ENCODE measurements around the gene SMG6. TPM values are rescaled to one million over a fixed set of nuclear protein-coding genes. Genes with fewer than 3 reads are reported as not detected.
"Not testable (repeated sequence)": the region's sequence is repeated elsewhere in the genome, so short reads cannot be mapped to it uniquely, and the experiment has no call there.

Gene SMG6
- total RNA-seq, 1 experiment from 2014 or later: 28.6 TPM

GRCh38 chr17:2202302-2202995, 101.1 kb downstream of the SMG6 start:
- Histone ChIP-seq H3T11ph (ENCODE audit: low read length) (no peak overlapping the region), H3K27ac (ENCODE audit: insufficient read length, low read depth, low read length) (no peak overlapping the region), H2AFZ (ENCODE audit: low read length) (no peak overlapping the region), H3K14ac (ENCODE audit: insufficient read depth, low read length) (no peak overlapping the region), H3K4me1 (ENCODE audit: insufficient read depth, low read length) (no peaks in the 10 kb centered on the region), H2BK15ac (ENCODE audit: low read depth, low read length) (no peak overlapping the region), H2AK5ac (ENCODE audit: insufficient read length, low read length) (no peak overlapping the region), H3K79me1 (ENCODE audit: insufficient read depth, low read depth, low read length, poor library complexity, severe bottlenecking) (no peaks in the 10 kb centered on the region), H4K20me1 (ENCODE audit: control insufficient read depth, insufficient read depth, insufficient read length) (no peaks in the 10 kb centered on the region), H3K9me3 (ENCODE audit: control insufficient read depth, low read depth, low read length) (no peaks in the 10 kb centered on the region), H2BK20ac (ENCODE audit: low read depth, low read length, poor library complexity, severe bottlenecking) (no peak overlapping the region), H3K18ac (ENCODE audit: insufficient read length, low read depth, low read length) (no peak overlapping the region), H3K4me2 (ENCODE audit: insufficient read depth, insufficient read length, low read length) (no peak overlapping the region), H3K9ac (ENCODE audit: extremely low read depth, insufficient read length, low read length) (no peak overlapping the region), H3K56ac (ENCODE audit: insufficient read length, low read depth, low read length) (no peak overlapping the region), H4K5ac (ENCODE audit: insufficient read length, low read depth, low read length) (no peak overlapping the region), H4K91ac (ENCODE audit: insufficient read length, low read depth, low read length) (no peak overlapping the region), H2BK12ac (ENCODE audit: insufficient read length, low read depth, low read length) (no peak overlapping the region), H3K23ac (ENCODE audit: insufficient read length, low read depth, low read length) (no peak overlapping the region), H3K4ac (ENCODE audit: low read depth, low read length) (no peak overlapping the region), H2BK5ac (ENCODE audit: insufficient read length, low read length) (no peak overlapping the region), H3K23me2 (ENCODE audit: insufficient read length, low read depth, low read length, poor library complexity, severe bottlenecking) (no peaks in the 10 kb centered on the region), H3K79me2 (ENCODE audit: insufficient read depth, low read length) (no peaks in the 10 kb centered on the region), H3K27me3 (ENCODE audit: insufficient read depth, low read length) (no peaks in the 10 kb centered on the region), H4K8ac (replicated peaks; ENCODE audit: insufficient read length, low read depth, low read length) (no peak overlapping the region), H2BK120ac (ENCODE audit: low read depth, low read length, poor library complexity, severe bottlenecking) (no peak overlapping the region)
- Mint-ChIP-seq H3K36me3 (ENCODE audit: insufficient read depth in 1 of 3, low read depth in 3 of 3) (no peaks in the 10 kb centered on the region), H3K4me1 (no peaks in the 10 kb centered on the region), H3K27ac (no peak overlapping the region), H3K27me3 (ENCODE audit: low read depth) (no peaks in the 10 kb centered on the region), H3K4me3 (no peak overlapping the region), H3K9me3 (no peaks in the 10 kb centered on the region)
- DNase-seq: no peak
- TF ChIP-seq CTCF (conservative IDR thresholded peaks at IDR 0.05): no peak
- WGBS (ENCODE audit: extremely low coverage, insufficient read length, low lambda C conversion rate): no CpG with 5 or more reads among the region's 5 CpGs

GRCh38 chr17:2199386-2199785, 104.2 kb downstream of the SMG6 start:
- H4K8ac ChIP-seq (replicated peaks; ENCODE audit: insufficient read length, low read depth, low read length); H4K91ac ChIP-seq (ENCODE audit: insufficient read length, low read depth, low read length); H3K79me1 ChIP-seq (ENCODE audit: insufficient read depth, low read depth, low read length, poor library complexity, severe bottlenecking); H3K23ac ChIP-seq (ENCODE audit: insufficient read length, low read depth, low read length); H3K23me2 ChIP-seq (ENCODE audit: insufficient read length, low read depth, low read length, poor library complexity, severe bottlenecking); H3K4me3 Mint-ChIP-seq; H3K79me2 ChIP-seq (ENCODE audit: insufficient read depth, low read length); H2AK5ac ChIP-seq (ENCODE audit: insufficient read length, low read length); H3K27ac ChIP-seq (ENCODE audit: insufficient read length, low read depth, low read length); H3K14ac ChIP-seq (ENCODE audit: insufficient read depth, low read length); H2BK120ac ChIP-seq (ENCODE audit: low read depth, low read length, poor library complexity, severe bottlenecking); H2BK20ac ChIP-seq (ENCODE audit: low read depth, low read length, poor library complexity, severe bottlenecking); H3K36me3 Mint-ChIP-seq (ENCODE audit: insufficient read depth in 1 of 3, low read depth in 3 of 3); H2BK15ac ChIP-seq (ENCODE audit: low read depth, low read length); H3K9ac ChIP-seq (ENCODE audit: extremely low read depth, insufficient read length, low read length); H3T11ph ChIP-seq (ENCODE audit: low read length); H3K9me3 ChIP-seq (ENCODE audit: control insufficient read depth, low read depth, low read length); H3K27ac Mint-ChIP-seq; H3K56ac ChIP-seq (ENCODE audit: insufficient read length, low read depth, low read length); H3K4me2 ChIP-seq (ENCODE audit: insufficient read depth, insufficient read length, low read length); H4K5ac ChIP-seq (ENCODE audit: insufficient read length, low read depth, low read length); H3K9me3 Mint-ChIP-seq; H3K4me1 ChIP-seq (ENCODE audit: insufficient read depth, low read length); H4K20me1 ChIP-seq (ENCODE audit: control insufficient read depth, insufficient read depth, insufficient read length); H2BK5ac ChIP-seq (ENCODE audit: insufficient read length, low read length); H3K4ac ChIP-seq (ENCODE audit: low read depth, low read length); H3K18ac ChIP-seq (ENCODE audit: insufficient read length, low read depth, low read length); H3K27me3 ChIP-seq (ENCODE audit: insufficient read depth, low read length); H2BK12ac ChIP-seq (ENCODE audit: insufficient read length, low read depth, low read length); H3K27me3 Mint-ChIP-seq (ENCODE audit: low read depth); H2AFZ ChIP-seq (ENCODE audit: low read length); DNase-seq: not testable (repeated sequence)
- peaks cover 13 to 14% of the 10 kb centered on the region in 2 experiments for H3K4me1 Mint-ChIP-seq
- no CpG with 5 or more reads among the region's 8 CpGs for WGBS (ENCODE audit: extremely low coverage, insufficient read length, low lambda C conversion rate)
